Stimulated activated CD4-positive, alpha-beta T cell treated with anti-CD3 and anti-CD28 coated beads, TNF-alpha, amount 100 ng/mL, for 1 hour (primary cell): ENCODE measurements around the gene UGT1A10.

ENCODE experiments used
- DNase-seq, 3 donors: peaks; one replicate each; pipeline ENCODE4 v3.0.0-alpha.2; 2020; ENCODE audit warnings: low read depth in 3 of 3, low spot score in 1 of 3

The UGT1A10 gene

DNA sequence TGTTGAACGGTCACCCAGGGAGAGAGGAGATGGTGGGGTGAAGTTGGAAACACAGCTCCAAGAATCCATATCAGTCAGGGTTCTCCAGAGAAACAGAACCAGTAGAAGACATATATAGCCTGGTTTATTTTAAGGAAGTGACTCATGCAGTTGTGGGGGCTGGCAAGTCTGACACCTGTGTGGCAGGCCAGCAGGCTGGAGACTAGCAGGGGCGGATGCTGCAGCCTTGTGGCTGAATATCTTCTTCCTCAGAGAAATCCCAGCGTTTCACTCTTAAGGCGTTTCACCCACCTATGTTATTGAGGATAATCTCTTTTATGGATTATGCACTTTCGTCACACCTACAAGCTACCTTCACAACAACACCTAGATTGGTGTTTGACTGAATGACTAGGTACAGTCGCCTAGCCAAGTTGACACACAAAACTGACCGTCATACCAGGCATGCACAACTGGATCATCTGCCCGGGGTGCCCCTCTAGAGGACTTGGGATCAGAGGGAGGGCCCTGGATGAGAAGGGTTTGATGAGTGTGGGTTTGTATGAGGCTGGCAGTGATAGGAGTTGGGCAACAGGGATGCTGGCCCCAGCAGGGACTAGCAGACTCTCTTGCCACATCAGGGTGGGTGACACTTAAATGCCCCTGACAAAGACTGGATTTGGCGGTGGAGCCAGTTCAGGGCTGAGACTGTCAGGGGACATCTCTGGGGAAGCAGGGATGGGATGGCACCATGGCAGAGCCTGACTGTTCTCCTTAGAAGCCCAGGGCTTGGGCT lies 165.3 kb downstream of the UGT1A10 start:
- no peak for DNase-seq

DNA sequence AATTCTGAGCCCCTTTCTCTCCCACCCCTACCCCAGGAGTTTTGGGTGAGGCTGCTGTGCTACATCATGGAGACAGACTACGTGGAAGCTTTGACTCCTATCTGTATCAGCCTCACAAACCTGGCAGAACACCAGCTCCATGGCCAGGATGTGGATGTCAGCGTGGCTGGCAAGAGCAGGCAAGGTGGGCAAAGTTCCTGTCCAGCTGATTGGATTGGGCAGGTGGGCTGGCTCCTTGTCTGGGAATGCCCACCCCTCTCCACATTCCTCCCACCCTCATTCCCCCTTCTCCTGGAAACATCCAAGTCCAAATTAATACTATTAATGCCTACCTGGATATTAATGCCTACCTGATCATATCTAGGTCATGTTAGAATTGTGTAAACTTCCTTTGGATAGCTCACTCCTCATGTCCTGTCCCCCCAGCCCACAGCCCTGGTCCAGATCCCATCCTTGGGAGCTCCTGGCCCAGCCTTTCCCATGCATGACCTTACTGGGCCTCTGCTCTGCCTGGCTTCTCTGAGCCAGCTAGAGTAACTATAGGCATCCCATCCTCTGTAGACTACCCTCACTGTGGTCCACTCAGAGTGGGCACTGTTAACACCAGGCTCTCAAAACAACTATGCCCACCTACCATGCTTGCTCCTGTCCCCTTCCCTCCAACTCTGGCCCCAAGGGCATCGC lies 166.0 kb downstream of the UGT1A10 start:
- no peak for DNase-seq

DNA sequence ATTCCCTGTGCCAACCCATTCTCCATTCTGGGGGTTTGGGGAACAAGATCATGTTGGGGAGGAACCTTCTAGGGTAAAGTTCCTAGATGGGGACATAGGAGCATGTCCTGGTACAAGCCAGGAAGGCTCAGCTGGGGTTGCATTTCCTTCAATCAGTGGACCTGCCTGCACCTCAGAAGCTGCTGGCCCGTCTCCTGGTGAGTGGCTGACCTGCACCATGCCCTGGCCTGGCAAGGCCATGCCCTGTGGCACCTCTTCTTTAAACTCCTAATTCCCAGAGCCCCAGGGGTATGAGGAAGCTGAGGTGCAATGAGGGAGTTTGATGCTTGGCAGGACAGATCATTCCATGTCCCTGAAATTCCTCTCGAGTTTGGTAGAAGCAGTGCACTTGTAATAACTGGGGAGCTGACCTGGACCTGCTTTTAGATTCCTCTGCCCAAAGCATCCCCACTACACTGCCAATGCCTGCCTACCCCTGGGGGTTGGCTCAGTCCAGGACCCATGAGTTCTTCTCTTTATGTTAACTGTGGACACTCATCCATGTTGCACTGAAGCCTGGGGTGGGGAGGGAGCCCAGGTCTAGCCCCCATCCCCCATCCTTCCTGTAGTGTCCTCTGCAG lies 167.2 kb downstream of the UGT1A10 start:
- no peak for DNase-seq

DNA sequence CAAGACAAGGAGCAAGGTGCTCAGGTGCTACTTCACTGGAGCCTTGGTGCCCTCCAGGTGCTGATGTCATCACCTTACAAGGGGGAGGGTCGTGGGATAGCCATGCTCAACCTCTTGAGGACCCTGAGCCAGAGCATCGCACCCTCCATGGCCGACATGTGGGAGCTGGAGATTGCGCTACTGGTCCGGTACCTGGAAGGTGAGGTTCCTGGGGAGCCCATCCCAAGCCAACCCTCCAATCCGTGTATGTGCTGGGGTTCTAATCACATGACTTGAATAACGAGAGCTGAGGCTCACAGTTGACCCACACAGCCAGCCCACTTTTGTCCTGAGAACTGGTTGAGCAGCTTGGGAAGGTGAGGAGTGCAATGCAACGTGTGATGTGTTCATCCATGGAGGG lies 167.7 kb downstream of the UGT1A10 start:
- DNase-seq = no peak

DNA sequence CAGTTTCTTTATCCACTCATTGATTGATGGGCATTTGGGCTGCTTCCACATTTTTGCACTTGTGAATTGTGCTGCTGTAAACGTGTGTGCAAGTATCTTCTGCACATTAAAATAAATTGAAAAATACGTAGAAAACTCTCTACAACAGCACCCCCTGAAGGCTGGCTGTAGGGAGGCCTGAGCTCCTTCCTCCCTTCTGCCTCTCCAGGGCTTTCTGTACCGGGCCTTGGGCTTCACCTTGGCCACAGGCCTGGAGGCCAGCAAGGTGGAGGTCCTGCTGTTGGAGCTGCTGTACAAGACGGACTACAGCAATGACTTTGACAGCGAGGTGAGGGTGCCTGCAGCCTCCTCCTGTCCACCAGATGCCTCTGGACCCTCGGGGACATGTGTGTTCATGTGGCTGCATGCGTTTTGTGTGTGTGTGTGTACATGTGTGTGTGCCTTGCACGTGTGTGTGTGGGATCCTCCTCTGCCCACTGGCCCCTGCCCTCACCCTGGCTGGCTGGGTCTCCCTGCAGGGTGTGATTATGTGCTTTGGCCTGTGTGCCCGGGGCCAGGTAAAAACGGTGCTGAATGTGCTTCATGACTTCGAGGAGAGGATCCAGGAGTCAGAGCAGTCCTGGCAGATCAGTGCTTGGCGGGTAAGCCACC lies 171.1 kb downstream of the UGT1A10 start:
- DNase-seq = no peak

DNA sequence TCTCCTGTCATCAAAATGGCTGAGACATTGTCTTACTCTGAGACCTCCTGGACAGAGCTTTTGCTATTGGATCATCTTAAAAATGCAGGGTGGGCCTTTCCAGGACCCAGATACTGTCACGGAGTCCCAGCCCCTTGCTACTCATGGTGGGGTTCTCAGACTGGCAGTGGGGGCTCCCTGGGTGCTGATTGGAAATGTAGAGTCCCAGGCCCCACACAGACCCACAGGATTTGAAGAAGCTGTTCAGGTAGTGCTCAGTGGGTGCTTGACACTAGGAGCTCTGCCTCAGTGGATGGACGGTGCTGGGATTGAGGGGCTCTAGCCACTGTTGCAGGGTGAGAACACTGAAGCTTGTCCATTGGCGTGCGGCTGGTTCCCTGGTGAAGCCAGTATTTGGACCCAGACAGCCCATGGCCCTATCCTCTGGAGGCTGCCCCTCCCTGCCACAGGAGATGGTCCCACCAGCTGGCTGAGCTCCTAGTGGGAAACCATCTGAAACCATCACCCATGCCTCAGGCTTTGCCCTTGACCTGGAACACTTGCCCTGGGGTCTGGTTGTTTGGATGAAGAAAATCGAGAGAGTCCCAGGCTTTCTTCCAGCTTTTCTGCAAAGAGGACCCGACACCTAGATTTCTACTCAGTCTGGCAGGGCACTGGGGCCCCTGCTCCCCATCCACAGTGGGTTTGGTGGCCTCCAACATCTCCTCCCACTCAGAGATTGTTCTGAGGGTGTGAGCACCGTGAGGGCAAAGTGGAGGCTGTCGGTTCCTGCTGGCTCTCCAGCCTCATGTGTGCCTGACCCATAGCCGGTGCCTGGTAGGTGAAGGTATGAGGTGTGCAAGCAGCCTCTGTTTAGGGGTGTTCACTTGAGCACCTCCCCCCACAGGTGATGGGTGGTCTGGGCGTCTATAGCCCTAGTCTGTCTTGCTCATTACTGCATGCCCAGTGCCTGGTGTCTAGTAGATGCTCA lies 172.0 kb downstream of the UGT1A10 start:
- DNase-seq = no peak

DNA sequence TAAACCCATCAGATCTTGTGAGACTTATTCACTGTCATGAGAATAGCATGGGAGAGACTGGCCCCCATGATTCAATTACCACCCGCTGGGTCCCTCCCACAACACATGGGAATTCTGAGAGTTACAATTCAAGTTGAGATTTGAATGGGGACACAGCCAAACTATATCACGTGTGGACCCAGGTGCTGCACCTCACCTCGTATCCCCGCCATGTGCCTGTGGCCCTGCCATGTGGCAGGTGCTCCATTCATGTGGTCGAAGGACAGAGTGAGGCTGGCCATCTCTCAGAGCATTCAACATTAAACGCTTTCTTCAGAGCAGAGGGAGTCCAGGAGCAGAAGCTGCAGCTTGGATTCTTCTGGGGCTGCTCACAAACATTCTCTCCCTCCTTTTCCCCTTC lies 174.1 kb downstream of the UGT1A10 start:
- no peak for DNase-seq

DNA sequence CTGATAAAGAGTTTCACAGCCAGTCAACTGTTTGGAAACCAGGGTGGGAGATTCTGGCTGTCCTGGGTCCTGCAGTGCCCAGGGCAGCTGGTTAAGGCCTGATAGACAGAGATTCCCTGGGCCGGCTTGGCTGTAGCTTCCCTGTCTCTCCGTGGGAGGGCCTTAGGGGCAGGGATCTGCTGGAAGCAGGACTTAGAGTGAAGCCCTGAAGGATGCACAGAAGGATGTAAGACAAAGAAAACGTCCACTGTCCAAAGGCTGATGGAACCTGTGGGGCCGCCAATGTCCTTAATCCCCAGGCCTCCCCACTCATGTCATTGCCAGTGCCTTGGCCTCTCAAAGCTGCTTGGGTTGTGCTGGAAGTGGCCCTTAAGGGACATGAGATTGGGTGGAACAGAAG lies 174.8 kb downstream of the UGT1A10 start:
- no peak for DNase-seq

DNA sequence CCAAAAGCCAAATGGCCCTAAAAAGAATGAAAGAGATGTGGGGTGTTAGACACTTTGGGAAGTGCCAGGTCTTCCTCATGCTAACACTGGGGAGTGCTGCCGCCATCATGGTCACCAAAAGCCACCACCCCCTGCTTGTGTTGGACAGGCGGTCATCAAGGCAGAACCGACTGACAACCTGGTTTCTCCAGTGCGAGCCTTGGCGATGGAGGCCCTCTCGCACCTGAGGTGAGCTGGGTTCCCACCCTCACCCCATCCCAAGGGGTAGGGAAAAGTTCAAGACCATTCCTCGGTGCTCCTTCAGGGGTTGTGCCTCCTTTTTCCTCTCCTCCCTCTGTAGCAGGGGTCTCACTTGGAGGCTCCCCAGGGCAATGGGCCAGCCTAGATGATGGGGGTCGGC lies 175.5 kb downstream of the UGT1A10 start:
- DNase-seq = no peak

DNA sequence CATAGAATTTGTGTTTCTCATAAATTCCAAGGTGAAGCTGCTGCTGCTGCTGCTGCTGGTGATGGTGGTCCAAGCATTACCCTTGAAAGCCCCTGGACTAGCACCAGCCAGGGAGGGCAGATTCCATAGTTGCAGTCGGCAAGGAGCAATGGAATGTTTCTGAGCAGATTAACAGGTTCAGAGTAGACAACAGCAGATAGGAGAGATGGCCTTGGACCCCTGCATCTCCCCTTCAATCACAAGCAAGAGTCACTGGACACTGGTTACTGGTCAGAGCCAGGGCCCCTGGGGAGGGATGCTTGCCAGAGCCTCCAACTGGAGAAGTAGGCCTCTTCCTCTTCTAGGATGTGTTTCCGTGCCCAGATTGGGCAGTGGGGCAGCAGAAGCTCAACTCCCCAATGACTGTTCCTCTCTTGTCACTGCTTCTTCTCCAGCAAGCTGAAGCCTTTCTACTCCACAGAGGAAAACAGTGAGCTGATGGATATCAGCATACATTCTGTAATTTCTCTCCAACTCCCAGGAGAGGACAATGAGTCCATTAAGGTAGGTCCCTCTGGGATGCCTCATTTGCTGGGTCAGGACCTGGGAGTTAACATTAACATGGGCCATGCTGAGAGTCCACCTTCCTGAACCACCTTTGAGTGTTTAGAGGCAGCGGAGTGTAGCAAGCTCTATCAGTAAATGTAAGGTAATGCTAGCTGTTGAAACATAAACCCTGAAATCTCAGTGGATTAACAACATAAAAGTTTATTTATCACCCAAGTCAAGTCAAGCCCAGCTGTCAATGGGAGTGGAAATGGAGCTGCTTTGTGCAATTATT lies 177.2 kb downstream of the UGT1A10 start:
- no peak for DNase-seq

DNA sequence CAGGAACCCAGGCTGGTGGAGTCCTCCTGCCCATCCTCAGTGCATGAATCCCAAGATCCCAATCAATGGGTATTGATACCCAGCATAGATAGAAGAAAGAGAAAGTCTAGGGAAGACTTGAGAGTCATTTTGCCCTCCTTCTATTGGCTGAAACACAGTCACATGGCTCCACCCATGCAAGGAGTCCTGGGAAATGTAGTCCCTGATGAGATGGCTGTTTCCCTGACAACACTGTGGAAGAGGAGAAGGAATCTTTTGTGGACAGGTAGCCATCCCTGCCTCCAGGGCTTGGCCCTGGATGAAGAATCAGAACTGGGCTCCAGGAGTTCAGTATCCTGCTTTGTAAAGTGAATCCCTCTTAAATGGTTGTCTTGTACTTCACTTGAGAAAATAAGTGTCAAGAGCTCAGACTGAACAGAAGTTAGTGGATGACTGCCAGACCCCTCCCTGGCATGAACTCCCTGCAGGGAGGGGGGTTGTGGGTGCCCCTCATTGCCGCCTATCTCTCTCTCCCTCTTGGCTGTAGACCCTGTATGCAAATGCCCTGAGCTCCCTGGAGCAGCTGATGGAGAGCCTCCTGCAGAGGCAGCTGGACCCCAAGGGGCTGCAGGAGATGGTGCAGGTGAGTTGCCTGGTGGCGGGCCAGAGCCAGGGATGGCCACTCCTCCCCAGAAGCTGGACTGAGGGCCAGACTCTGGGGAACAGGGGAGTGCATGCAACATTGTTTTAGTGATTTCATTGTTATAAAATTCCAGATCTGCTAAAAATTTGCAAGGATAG lies 178.0 kb downstream of the UGT1A10 start:
- DNase-seq = no peak

DNA sequence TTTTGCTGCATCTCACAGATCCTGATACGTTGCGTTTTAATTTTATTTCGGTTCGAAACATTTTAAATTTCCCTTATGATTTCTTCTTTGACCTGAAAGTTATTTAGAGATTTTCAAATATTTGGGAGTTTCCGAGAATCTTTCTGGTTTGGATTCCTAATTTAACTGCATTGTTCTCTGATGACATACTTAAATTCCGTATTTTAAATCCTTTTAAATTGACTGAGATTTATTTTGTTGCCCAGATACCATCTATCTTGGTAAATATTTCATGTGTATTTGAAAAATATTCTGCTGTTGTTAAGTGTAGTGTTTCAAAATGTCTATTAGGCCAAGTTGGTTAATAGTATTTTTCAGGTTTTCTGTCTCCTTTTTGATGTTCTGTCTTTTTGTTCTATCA lies 179.6 kb downstream of the UGT1A10 start:
- DNase-seq = no peak

DNA sequence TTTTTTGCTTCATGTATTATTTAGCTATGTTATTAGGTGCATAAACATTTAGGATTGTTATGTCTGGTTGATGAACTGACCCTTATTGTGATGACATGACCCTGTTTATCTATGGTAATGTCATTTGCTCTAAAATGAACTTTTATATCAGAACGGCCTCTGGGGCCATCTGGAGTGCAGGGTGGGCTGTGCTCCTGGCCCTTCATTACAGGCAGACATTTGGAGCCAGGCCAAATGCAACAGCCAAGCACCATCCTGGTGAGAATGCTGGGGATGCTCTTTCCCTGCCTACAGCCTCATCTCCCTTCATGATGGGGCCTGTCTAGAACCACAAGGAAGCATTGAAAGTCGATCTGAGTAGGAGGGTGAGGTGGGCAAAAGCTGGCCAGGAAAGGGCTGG lies 180.1 kb downstream of the UGT1A10 start:
- DNase-seq = no peak

DNA sequence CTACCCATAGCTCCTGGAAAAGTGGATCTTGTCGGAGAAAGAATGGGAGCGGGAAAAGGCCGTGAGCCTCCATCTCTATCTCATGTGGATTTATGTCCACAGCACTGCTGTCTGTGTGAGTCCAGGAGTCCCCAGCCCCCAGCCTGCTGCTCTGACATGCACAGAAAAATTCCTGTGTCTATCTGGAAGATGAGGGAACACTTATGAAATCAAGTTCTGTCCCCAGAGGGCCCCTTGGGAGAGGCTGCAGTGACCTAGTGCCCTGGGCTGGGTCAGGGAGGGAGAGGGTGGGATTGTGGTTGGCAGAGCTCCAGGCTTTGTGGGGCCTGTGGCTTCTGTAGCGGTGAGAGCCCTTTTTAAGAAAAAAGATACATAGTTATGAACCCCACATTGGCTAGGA lies 180.5 kb downstream of the UGT1A10 start:
- DNase-seq = no peak

DNA sequence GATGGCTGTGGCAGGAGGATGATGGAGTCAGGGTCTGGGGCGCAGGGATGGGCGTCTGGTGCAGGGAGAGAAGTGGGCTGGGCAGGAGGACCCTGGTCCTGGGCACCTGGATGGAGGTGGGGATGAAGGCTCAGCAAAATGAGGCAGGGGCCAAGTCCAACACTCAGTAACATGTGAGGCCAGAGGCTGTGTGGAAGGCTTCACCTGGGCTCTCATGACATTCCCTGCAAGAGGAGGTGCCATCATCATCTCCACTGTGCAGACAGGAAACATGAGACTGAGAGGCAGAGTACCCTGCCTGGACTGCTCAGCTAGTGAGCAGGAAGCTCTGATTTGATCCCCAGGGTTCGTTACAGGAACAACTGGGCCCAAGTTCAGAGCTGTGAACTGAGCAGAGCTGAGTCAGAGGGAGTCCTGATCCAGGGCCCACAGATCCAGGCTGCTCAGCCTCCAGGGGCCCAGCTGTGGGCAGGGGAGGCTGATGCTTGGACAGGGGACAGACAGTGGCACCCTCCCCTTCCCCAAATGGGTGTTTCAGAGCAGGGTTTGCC lies 181.2 kb downstream of the UGT1A10 start:
- no peak for DNase-seq

DNA sequence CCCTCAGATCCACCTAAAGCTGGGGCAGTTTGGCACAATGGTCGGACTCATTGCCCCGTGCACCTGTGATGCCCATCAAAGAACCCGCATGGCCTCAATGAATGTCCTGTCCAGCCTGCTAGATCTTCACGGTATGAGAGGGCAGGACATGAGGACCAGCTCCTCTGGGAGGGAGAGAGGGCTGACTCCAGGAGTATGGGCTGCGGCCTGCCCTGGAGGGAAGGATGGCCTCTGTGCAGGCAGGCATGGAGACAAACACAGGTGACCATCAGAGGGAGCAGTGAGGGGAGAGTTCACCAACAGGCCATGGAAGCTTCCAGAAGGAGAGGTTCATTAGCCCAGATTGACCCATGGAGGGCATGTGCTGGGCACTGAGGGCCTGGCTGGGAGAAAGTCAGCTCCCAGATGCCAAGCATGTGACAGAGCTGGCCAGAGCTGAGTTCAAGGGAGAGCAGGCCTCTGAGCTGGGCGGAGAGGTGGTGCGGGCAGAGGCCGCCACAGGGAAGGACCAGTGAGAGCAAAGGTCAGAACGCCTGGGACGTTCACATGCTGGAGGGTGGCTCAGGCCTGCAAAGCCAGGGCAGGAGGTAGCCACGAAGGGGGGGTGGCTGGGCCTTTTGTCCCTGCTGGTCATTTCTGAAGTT lies 181.9 kb downstream of the UGT1A10 start:
- DNase-seq = no peak

DNA sequence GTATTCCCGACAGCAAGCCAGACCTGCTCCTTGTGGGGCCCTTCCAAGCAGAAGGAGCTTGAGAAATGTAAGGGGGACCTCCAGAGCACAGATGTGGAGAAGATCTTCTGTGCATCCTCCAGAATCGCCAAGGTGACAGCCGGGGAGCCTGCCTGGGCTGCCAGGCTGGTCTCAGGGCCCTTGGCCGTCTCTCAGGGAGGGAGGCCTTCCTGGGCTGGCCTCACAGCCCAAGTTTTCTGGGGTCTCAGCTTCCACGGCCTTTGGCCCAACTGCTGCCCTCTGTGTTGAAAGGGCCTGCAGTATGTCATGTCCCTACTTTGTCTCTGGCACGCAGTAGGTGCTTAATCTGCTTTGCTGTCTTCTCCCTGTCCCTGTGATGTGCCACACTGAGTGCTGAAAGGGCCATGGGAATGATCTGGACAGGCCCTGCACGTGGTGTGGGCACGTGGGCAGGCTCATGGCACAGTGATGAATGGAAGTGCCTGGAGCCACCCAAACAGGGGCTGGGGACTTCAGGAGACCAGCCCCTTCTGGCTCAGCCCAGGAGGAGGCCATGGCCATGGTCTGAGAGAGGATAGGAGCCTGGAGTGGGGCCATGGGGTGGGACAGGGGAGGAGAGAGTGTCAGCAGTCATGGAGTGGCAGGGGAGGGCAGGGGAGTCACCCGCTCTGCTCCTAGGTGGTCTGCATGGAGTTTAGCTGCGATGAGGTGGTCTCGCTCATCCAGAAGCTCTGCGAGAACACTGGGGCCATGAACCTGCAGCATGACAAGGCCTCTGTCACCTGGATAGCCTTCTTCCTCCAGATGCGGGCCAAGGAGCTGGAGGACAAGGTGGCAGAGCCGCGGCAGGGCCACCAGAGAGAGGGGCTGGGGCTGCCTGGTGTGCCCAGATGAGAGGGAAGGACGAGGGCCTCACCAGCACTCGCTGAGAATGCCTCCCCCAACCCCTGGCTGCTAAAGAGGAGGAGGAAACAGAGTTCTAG lies 182.7 kb downstream of the UGT1A10 start:
- no peak for DNase-seq
